ENCODE data around the gene BMI1. TPM values are rescaled to one million over a fixed set of nuclear protein-coding genes. Genes with fewer than 3 reads are reported as not detected.

The BMI1 gene
- total RNA-seq, 1 experiment from 2014 or later = 6.8 TPM

DNA sequence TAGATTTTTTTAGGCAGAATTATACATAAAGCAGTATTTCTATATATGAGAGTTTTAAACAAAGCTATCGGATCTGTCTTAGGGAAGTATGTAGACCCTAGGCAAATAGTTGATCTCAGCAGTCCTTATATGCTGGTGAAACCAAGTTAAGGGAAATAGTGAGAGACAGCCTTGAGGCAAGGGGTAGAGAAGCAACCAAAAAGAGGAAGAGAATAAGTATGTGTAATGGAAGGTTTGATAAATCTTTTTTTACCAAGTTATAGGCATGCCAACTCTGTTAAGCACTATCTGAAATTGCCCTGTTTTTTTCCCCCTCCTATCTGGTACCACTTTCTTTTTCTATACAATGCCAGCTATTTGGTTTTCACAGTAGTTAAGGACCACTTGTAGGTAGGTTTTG is 44.3 kb downstream of the BMI1 start:
- no peak for DNase-seq

More for the DNA sequence above, 44.3 kb downstream of the BMI1 start:
- Histone ChIP-seq H3K79me1 (ENCODE audit: insufficient read depth, low read depth, low read length, poor library complexity, severe bottlenecking) (no peaks in the 10 kb centered on the region), H3K18ac (ENCODE audit: insufficient read length, low read depth, low read length) (no peak overlapping the region), H3K9ac (ENCODE audit: extremely low read depth, insufficient read length, low read length) (no peak overlapping the region), H4K20me1 (ENCODE audit: control insufficient read depth, insufficient read depth, insufficient read length) (no peaks in the 10 kb centered on the region), H3K23me2 (ENCODE audit: insufficient read length, low read depth, low read length, poor library complexity, severe bottlenecking) (no peaks in the 10 kb centered on the region), H3K4me1 (ENCODE audit: insufficient read depth, low read length) (no peaks in the 10 kb centered on the region), H2BK15ac (ENCODE audit: low read depth, low read length) (no peak overlapping the region), H2AFZ (ENCODE audit: low read length) (no peak overlapping the region), H3K9me3 (ENCODE audit: control insufficient read depth, low read depth, low read length) (no peaks in the 10 kb centered on the region), H2BK20ac (ENCODE audit: low read depth, low read length, poor library complexity, severe bottlenecking) (no peak overlapping the region), H4K91ac (ENCODE audit: insufficient read length, low read depth, low read length) (no peak overlapping the region), H3K56ac (ENCODE audit: insufficient read length, low read depth, low read length) (no peak overlapping the region), H3K4ac (ENCODE audit: low read depth, low read length) (no peak overlapping the region), H2BK5ac (ENCODE audit: insufficient read length, low read length) (no peak overlapping the region), H3K23ac (ENCODE audit: insufficient read length, low read depth, low read length) (no peak overlapping the region), H3K4me2 (ENCODE audit: insufficient read depth, insufficient read length, low read length) (no peak overlapping the region), H2AK5ac (ENCODE audit: insufficient read length, low read length) (no peak overlapping the region), H3K27ac (ENCODE audit: insufficient read length, low read depth, low read length) (no peak overlapping the region), H4K8ac (replicated peaks; ENCODE audit: insufficient read length, low read depth, low read length) (no peak overlapping the region), H3T11ph (ENCODE audit: low read length) (no peak overlapping the region), H4K5ac (ENCODE audit: insufficient read length, low read depth, low read length) (no peak overlapping the region), H2BK120ac (ENCODE audit: low read depth, low read length, poor library complexity, severe bottlenecking) (no peak overlapping the region), H3K27me3 (ENCODE audit: insufficient read depth, low read length) (no peaks in the 10 kb centered on the region), H3K79me2 (ENCODE audit: insufficient read depth, low read length) (no peaks in the 10 kb centered on the region), H3K14ac (ENCODE audit: insufficient read depth, low read length) (no peak overlapping the region), H2BK12ac (ENCODE audit: insufficient read length, low read depth, low read length) (no peak overlapping the region)
- H3K36me3 Mint-ChIP-seq (ENCODE audit: insufficient read depth in 1 of 3, low read depth in 3 of 3) = no peaks in the 10 kb centered on the region
- H3K27me3 Mint-ChIP-seq (ENCODE audit: low read depth) = no peaks in the 10 kb centered on the region; the same call in 1 of the 2 replicates
- no peak overlapping the region for H3K27ac Mint-ChIP-seq
- TF ChIP-seq, protein P1, sequence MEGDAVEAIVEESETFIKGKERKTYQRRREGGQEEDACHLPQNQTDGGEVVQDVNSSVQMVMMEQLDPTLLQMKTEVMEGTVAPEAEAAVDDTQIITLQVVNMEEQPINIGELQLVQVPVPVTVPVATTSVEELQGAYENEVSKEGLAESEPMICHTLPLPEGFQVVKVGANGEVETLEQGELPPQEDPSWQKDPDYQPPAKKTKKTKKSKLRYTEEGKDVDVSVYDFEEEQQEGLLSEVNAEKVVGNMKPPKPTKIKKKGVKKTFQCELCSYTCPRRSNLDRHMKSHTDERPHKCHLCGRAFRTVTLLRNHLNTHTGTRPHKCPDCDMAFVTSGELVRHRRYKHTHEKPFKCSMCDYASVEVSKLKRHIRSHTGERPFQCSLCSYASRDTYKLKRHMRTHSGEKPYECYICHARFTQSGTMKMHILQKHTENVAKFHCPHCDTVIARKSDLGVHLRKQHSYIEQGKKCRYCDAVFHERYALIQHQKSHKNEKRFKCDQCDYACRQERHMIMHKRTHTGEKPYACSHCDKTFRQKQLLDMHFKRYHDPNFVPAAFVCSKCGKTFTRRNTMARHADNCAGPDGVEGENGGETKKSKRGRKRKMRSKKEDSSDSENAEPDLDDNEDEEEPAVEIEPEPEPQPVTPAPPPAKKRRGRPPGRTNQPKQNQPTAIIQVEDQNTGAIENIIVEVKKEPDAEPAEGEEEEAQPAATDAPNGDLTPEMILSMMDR (conservative IDR thresholded peaks at IDR 0.05) = no peak
- H3K4me1 Mint-ChIP-seq = no peaks in the 10 kb centered on the region
- H3K9me3 Mint-ChIP-seq = no peaks in the 10 kb centered on the region
- no peak overlapping the region for H3K4me3 Mint-ChIP-seq
- no CpG with 5 or more reads among the region's 1 CpG for WGBS (ENCODE audit: extremely low coverage, insufficient read length, low lambda C conversion rate)
